Stimulated activated CD4-positive, alpha-beta T cell treated with anti-CD3 and anti-CD28 coated beads, Interleukin-1b, Interleukin-23, amount 100 ng/mL, for 1 hour (primary cell): ENCODE results near the gene SERPING1.
A peak's percentile ranks its signal among the peaks of the same experiment; 100 is the strongest.

ENCODE experiments used
- DNase-seq, 2 donors: peaks; one replicate each; pipeline ENCODE4 v3.0.0-alpha.2; 2020; ENCODE audit warnings: low read depth in 2 of 2

SERPING1 gene

DNA sequence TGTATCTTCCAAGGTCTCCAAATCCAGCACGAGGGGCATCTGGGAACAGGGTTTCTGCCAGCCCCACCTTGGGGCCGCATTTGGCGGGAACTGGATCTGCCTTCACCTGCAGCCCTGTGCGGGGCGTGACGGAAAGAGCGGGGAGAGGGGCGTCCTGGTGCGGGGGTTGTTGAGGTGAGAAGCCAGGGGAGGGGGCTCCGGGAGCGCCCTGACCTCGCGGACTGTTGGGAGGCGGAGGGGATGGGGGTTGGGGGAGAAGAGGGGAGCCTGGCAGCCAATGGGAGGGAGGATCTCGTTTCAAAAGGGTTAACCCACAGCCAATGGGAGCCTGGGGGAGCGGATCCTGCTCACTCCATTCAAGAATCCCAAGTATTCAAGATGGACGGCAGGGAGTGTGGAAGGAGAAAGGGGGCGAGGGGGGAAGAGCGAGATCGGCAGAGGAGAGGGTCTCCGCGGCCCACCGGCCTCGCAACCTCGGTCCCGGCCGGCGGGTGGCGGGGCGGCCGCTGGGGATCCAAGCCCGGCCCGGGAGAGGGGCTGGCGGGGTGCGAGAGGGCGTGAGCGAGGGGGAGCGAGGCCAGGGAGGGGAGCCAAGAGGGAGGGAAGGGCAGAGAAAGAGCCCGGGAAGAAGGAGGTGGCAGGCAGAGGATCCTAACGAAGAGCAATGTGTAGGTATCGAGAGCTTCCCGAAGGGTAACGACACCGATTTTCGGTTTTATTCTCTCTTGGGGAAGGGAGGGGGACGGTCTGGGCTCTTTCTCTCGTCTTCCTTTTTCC, 40.7 kb downstream of the SERPING1 start:
- no peak for DNase-seq

- no peak for DNase-seq
Observed at GRCh38 chr11:57638811-57639320, 41.4 kb downstream of the SERPING1 start.

DNA sequence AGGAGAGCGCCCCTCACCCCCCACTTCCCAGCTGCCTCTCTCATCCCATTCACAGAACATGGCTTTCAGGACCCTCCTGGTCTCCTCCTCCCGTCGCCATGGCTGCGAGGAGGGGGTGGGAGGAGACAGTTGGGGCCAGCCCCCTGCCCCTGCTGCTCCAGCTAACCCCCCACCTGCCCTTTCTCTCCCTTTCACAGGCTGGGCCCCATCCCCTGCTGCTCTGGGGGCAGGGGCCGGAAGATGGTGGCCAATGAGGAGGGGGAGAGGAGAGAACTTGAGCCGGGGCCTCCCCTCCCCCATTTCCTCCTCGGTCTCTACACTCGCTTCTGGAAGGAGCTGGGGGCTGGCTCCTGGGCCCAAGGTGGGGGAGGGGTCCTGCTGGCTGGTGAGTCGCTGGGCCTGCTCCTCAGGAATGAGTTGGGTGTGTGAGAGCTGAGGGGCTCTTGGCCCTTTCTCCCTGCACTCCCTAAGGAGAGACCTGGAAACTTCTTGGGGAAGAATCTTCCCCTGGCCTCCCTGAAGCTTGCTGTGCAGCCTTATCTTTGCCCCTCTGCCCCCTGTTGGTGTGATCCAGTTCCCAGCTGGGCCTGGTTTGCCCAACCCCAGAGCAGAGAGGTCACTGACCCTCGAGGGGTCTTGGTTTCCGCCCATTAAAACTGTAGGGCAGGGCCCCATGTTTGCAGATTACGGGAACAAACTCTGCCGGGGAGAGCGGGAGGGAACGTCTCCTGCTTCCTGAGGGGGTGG, 42.0 kb downstream of the SERPING1 start:
- DNase-seq = no peak

DNA sequence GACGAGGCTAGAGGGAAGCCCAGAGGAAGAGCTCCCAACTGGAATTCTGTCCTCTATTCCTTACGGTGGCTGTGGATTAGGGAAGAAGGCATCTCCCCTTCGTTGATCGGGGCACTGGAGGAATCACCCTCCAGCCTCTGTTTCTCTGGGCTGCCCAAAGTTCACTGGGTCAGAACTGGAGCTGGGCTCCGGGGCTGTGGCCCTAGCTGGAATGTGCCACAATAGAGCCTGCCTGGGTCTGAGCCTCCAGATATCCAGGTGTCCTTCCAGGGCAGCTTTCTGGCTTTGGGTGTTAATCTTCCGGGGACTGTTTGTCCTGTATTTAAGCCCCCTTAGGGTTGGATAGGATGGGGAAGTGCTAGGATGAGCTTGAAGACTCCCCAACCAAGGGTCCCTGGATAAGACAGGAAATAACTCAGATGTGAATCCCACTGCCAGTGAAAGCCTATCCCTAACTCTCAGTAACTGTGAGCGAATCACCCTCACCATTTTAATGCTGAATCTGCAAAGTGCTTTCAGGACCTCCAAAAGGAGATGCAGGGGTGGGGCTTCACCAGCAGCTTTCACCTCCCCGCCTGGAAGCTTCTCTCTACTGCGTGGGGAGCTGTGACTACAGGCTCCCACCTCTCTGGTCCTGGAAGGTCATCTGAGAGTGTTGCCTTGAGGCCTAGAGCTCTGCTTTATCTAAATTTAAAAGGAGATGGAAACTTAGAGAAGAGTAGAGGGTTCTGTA, 42.7 kb downstream of the SERPING1 start:
- DNase-seq = no peak

DNA sequence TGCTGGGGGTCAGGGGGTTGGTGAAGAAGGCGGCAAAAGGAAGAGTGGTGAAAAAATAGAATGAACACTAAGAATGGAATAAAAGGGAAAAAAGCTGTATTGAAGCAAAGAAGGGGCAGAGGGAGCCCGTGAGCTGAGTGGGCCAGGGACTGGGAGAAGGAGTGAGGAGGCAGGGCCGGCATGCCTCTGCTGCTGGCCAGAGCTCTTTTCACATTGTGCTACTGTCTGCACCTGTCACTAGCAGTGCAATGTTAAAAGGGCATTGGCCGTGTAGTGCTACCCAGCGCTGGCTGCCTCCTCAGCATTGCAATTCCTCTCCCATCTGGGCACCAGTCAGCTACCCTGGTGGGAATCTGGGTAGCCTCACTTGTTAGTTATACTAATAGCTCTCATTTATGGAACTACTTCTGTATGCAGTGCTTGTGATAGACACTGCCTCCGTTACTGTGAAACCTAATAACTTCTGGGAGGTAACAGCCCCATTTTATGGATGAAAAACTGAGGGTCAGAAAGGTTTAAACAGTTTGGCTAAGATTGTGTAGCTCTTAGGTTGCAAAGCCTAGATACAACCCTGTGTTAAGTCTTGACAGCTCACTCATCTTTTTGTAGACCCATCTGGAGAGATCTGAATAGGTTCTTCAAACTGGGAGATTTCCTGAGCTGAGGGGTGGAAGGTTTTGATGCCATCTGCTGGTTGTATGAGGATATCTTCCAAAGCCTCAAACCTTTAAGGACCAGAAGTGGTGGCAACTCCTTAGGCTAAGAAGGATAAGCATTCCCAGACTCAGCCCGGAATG, 43.7 kb downstream of the SERPING1 start:
- DNase-seq = no peak

- DNase-seq = no peak
Observed at GRCh38 chr11:57643802-57644201, 46.3 kb downstream of the SERPING1 start.

DNA sequence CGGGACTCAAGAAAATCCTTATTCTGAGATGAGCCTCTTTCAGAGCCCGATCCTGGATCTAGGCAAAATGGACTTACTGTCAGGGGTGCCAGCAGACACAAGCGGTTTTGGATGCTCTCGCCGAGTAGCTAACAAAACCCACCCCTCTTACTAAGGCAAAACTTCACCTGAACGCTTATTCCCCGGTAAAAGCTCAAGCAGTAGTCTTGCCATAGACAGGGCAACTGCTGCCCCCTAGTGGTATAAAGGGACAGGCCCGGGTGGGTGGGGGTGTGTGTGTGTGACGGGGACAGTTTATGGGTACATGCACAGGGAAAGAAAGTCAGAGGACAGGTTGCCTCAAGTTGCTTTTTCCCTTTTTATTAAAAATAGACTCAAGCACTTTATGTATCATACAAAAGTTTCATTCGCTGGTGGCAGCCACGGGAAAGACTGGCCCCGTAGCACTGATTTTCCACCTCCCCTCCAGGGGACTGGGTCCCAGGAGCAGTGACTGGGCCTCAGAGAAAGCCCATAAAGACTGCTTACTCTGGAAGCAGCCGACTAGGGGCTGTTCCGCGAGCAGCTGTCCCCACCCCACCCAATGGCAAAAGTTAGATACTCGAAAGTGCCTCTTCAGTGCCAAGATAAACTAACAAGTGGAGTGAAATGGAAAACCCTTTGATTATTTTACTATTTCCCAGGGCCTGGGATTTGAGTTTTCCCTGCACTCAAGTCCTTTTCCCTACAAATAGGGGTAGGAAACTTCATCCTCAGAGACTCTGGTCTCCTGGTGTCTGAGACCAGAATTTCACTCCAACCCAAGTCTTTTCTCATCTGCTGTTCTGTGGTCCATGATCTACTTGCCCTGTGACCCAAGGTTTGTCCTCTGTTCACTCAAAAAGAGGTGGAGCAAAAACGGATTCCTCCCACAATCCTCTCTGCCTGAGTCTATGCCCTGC, 47.5 kb downstream of the SERPING1 start:
- DNase-seq = peak; percentile 75 to 78

- no peak for DNase-seq
Observed at GRCh38 chr11:57645689-57646085, 48.2 kb downstream of the SERPING1 start.

DNA sequence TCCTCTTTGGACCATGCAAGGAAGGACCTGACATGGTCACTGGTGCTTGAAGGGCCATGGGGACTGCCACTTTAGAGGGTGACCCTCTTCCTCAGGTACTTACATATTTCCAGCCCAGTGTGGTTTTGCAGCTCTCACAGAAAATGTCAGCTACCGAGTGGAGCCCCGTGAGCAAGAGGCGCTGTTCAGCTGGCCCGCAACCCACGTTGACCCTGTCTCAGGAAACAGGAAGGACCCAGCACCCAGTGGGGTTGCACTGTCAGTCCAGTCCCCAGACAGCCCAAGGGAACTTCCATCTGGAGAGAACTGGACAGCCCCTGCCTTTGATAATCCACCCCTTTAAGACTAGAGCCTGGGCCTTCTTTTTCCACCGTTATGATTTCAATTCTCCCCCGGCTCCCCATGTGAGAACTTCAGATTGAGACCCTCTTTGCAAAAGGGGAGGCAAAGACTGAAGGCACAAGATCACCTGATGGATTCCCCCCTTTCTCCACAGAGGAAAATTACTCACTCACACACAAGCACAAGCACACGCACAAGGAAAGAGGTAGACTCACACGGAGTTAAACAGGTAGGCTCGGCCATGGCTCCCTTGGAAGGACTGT, 48.8 kb downstream of the SERPING1 start:
- no peak for DNase-seq

- DNase-seq = no peak
Observed at GRCh38 chr11:57646799-57647303, 49.4 kb downstream of the SERPING1 start.

GRCh38 chr11:57647372-57647771, 49.9 kb downstream of the SERPING1 start:
- DNase-seq = no peak

- no peak for DNase-seq
Observed at GRCh38 chr11:57647960-57648800, 50.7 kb downstream of the SERPING1 start.

GRCh38 chr11:57648801-57649735, 51.6 kb downstream of the SERPING1 start:
- no peak for DNase-seq

DNA sequence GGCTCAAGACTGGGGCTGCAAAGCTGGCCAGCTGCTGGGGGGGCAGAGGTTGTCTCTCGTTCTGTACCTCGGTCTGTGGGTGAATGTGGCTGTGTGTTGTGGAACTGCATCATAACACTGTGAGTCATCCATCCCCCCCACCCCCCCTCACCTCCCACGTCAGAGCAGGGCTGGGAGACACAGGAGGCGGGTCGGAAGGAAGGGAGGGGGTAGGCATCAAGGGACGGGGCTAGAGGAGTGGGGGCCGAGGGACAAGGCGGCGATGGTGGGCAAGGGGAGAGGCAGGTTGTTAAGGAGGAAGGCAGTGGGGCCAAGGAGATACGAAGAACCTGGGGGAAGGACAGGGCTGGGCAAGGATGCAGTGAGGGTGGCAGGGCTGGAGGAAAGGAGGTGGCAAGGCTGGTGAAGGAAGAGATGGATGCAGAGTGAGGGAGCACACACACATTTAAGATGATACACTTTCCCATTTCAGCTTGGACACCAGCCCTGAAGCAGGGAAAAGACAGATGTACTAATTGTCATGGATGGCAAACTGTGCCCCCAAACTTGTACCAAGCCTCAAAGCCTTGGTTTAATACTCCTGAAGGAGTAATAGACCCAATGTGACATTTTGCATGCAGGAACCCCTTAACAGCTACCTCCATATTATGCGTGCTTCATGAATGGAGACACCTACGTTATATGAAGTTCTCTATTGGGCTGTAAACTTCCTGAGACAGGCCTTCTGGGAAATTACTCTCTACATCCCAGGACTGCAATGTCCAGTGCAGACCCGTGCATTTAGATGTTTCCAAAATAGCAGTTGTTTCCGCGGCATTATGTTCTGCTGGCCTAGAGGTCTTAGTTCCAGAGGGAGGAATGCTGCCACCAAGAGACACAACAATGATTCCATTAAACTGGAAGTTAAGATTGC, 52.6 kb downstream of the SERPING1 start, which contains the start of gene YPEL4:
Gene YPEL4, minus strand, starts transcription at position 87 of the 913 bp plus-strand sequence. CDS start 2,805 bp downstream, outside the sequence.
- DNase-seq = peak; percentile 23 to 31

DNA sequence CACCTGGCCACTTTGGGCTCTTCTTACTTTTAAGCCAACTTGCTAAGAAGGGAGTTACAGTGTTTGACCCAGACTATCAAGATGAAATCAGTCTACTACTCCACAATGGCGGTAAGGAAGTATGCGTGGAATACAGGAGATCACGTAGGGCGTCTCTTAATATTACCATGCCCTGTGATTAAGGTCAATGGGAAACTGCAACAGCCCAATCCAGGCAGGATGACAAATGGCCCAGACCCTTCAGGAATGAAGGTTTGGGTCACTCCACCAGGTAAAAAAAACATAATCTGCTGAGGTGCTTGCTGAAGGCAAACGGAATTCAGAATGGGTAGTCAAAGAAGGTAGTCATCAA, 53.2 kb downstream of the SERPING1 start:
- no peak for DNase-seq

DNA sequence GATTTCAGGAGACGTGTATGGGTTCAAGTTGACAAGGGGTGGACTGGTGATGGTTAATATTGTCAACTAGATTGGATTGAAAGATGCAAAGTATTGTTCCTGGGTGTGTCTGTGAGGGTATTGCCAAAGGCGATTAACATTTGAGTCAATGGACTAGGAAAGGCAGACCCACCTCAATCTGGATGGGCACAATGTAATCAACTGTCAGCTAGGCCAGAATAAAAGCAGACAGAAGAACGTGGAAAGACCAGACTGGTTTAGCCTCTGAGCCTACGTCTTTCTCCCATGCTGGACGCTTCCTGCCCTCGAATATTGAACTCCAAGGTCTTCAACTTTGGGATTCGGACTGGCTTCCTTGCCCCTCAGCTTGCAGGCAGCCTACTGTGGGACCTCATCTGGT, 53.9 kb downstream of the SERPING1 start:
- no peak for DNase-seq
